GM10248 (cell line): ENCODE data around the gene SLC10A3.
A peak's percentile ranks its signal among the peaks of the same experiment; 100 is the strongest.

Experiments used
- CTCF ChIA-PET: fragments of 300-600 bp; sonication (Branson Sonifier 250); formaldehyde crosslinking; extraction: SDS; loops from one replicate; lab custom pipeline; 2021; ENCODE audit warnings: antibody characterized with exemption; lab: Yijun Ruan, JAX
- POLR2A ChIA-PET: fragments of 350-650 bp; sonication (Branson Sonifier 250); formaldehyde crosslinking; extraction: SDS; loops from one replicate; lab custom pipeline; 2020; ENCODE audit warnings: antibody characterized with exemption; lab: Yijun Ruan, JAX
- DNase-seq: peaks from one replicate; pipeline ENCODE4 v3.0.0; 2012; ENCODE audit errors: extremely low spot score
- CTCF ChIP-seq: IDR thresholded peaks from 2 replicates; pipeline ENCODE4 v1.5.1; 2012; ENCODE audit warnings: mild to moderate bottlenecking, low read depth; ENCODE audit errors: extremely low read depth, missing control alignments, control extremely low read depth

SLC10A3 gene

GRCh38 chrX:154530286-154530685, 39.9 kb upstream of the SLC10A3 start:
- DNase-seq, result no peak
- TF ChIP-seq CTCF, result no peak
- POLR2A ChIA-PET, result no interaction called here
- CTCF ChIA-PET, result no interaction called here

GRCh38 chrX:154529206-154529612, 38.8 kb upstream of the SLC10A3 start:
- POLR2A ChIA-PET, result no interaction called here
- CTCF ChIA-PET, result interaction anchor here (0.7 to 2.6 kb wide), 2 partner anchors 10 to 154 kb away, joined by 3 to 27 read pairs; partner anchors contain the start of gene FLNA
- no peak for DNase-seq
- no peak for TF ChIP-seq CTCF

- CTCF ChIA-PET, result interaction anchor here (0.7 to 2.6 kb wide), 23 partner anchors 9 to 461 kb away, joined by 3 to 27 read pairs (median 4); partner anchors contain the start of genes EMD and FLNA
- peak; percentile 43 for TF ChIP-seq CTCF
- peak; percentile 67 for DNase-seq
- POLR2A ChIA-PET, result no interaction called here
Measured at GRCh38 chrX:154526901-154527675, 36.7 kb upstream of the SLC10A3 start.

GRCh38 chrX:154525606-154526490, 35.4 kb upstream of the SLC10A3 start:
- DNase-seq, result no peak
- TF ChIP-seq CTCF, result no peak
- ChIA-PET POLR2A (no interaction called here), CTCF (interaction anchor here (1.0 to 2.4 kb wide), 7 partner anchors 8 to 147 kb away, joined by 3 to 9 read pairs (median 6); partner anchors contain the start of gene EMD)

GRCh38 chrX:154519389-154519788, 29.0 kb upstream of the SLC10A3 start:
- no peak for DNase-seq
- POLR2A ChIA-PET, result no interaction called here
- no peak for TF ChIP-seq CTCF
- CTCF ChIA-PET, result interaction anchor here (0.8 to 2.2 kb wide), 3 partner anchors 8 to 146 kb away, joined by 3 to 9 read pairs (median 3); no protein-coding TSS in a partner anchor
